GM20000 (cell line): ENCODE data around the gene KHDC4.
A peak's percentile ranks its signal among the peaks of the same experiment; 100 is the strongest.

Experiments used
- DNase-seq: peaks from one replicate; pipeline ENCODE4 v3.0.0; 2012; ENCODE audit warnings: low spot score
- TF ChIP-seq, protein P1 (sequence below): IDR thresholded peaks from 2 replicates; pipeline ENCODE4 v1.5.1; 2012; ENCODE audit warnings: mild to moderate bottlenecking, control low read depth; ENCODE audit errors: extremely low read depth, missing control alignments

The KHDC4 gene

GRCh38 chr1:155944444-155944799, 10.2 kb upstream of the KHDC4 start:
- TF ChIP-seq, protein P1, sequence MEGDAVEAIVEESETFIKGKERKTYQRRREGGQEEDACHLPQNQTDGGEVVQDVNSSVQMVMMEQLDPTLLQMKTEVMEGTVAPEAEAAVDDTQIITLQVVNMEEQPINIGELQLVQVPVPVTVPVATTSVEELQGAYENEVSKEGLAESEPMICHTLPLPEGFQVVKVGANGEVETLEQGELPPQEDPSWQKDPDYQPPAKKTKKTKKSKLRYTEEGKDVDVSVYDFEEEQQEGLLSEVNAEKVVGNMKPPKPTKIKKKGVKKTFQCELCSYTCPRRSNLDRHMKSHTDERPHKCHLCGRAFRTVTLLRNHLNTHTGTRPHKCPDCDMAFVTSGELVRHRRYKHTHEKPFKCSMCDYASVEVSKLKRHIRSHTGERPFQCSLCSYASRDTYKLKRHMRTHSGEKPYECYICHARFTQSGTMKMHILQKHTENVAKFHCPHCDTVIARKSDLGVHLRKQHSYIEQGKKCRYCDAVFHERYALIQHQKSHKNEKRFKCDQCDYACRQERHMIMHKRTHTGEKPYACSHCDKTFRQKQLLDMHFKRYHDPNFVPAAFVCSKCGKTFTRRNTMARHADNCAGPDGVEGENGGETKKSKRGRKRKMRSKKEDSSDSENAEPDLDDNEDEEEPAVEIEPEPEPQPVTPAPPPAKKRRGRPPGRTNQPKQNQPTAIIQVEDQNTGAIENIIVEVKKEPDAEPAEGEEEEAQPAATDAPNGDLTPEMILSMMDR: no peak
- DNase-seq: no peak

GRCh38 chr1:155942578-155943141, 8.4 kb upstream of the KHDC4 start:
- TF ChIP-seq, protein P1: no peak
- no peak for DNase-seq

- TF ChIP-seq, protein P1: no peak
- DNase-seq: no peak
These were observed 7.8 kb upstream of the KHDC4 start for GRCh38 chr1:155941845-155942531.

DNA sequence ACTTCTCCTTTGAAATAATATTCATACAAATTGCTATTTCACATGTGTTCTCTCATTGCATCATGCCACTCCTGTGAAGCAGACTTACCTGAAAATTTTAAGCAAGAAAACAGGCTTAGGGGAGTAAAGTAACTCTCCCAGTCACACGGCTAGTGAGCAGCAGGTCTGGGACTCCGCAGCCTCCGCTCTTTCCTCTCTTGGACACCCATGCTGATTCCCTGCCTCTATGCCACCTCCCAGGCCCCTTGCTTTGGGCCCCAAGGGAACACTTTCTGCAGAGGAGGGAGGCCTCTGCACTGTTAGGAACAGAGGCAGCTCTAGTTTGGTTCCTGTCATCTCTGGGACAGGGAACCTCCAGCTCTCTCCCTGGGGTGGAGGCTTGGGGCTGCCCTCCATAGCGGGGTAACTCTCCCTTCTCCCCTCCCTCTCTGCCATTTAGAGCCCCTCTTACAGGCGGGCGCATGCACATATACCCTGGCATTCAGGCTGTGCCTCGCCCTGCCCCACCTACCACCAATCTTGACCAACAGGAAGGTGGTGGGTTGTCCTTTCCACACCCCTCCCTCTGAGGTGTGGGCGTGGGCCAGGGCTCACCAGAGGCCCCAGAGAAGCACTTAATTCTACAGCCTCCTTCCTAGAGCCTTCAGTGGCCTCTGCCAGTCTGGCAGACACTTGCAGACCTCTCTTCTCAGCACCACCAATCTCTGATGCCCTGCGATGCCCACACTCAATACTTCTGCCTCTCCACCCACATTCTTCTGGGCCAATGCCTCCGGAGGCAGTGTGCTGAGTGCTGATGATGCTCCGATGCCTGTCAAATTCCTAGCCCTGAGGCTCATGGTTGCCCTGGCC, 7.0 kb upstream of the KHDC4 start, which contains the start of gene RXFP4:
Gene RXFP4, plus strand, starts transcription at position 646 of the 852 bp plus-strand sequence. Its CDS starts 72 bp downstream, at position 718.
- TF ChIP-seq, protein P1: no peak
- DNase-seq: no peak

DNA sequence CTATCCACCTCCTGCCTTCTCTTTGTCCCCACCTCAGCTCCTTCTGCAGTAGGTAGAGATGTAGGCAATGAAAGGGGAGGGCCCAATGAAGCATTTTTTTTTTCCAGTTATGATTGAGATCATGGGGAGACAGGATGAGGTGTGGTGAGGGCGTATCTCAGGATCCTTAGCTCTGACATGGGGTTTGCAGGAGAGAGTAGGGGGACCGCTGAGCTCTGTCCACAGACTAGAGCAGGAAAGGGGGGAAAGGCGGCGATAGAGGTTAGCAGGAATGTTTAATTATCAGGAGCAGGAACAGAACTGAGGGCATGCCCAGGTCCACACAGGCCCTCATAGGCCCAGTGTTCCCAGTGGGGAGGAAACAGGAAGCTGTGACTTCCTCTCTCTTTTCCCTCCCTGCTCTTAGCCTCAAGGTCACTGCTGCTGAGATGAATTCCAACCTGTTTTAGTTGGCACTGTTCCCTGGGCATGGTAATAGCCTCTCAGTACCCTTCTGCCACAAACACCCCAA, 6.3 kb upstream of the KHDC4 start:
- DNase-seq: no peak
- TF ChIP-seq, protein P1: no peak

GRCh38 chr1:155938220-155938627, 4.0 kb upstream of the KHDC4 start:
- TF ChIP-seq, protein P1: peak; percentile 64
- DNase-seq: peak; percentile 74
